CD4-positive, CD25-positive, alpha-beta regulatory T cell (primary cell): ENCODE results near the gene IL27RA. TPM values are rescaled to one million over a fixed set of nuclear protein-coding genes. Genes with fewer than 3 reads are reported as not detected.
A peak's percentile ranks its signal among the peaks of the same experiment; 100 is the strongest.

Experiments used
- ATAC-seq, 2 donors: fragments of 150-1000 bp; cut with Tn5 transposase; one replicate each; pipeline ENCODE4 v1.10.0; 2021; ENCODE audit warnings: low read depth in 2 of 2, moderate number of reproducible peaks in 2 of 2, moderate library complexity in 1 of 2
- DNase-seq, 3 donors: peaks; one replicate each; pipeline versions ENCODE4 v3.0.0 to v3.0.0-alpha.2; 2012 to 2022; ENCODE audit warnings: mixed read lengths in 1 of 3
- H3K27ac ChIP-seq: one replicate; pipeline ENCODE4 v1.7.0; 2013; ENCODE audit warnings: mild to moderate bottlenecking, low read length; ENCODE audit not compliant: insufficient read depth, poor library complexity, severe bottlenecking
- H3K27me3 ChIP-seq: one replicate; pipeline ENCODE4 v1.7.0; 2013; ENCODE audit warnings: low read length; ENCODE audit not compliant: control insufficient read depth, insufficient read depth
- H3K36me3 ChIP-seq: one replicate; pipeline ENCODE4 v1.7.0; 2013; ENCODE audit warnings: mild to moderate bottlenecking, low read length, moderate library complexity; ENCODE audit not compliant: control insufficient read depth, insufficient read depth
- H3K4me1 ChIP-seq: 2 replicates; pipeline ENCODE4 v1.7.0; 2013; ENCODE audit warnings: mild to moderate bottlenecking, low read length; ENCODE audit not compliant: insufficient read depth, control insufficient read depth, poor library complexity, severe bottlenecking
- H3K4me3 ChIP-seq: one replicate; pipeline ENCODE4 v1.7.0; 2013; ENCODE audit warnings: low read depth, mild to moderate bottlenecking, low read length, moderate library complexity
- H3K9me3 ChIP-seq, 2 experiments: 1 replicate in 1 of 2; 2 replicates in 1 of 2; pipeline ENCODE4 v1.7.0; 2013; ENCODE audit warnings: low read length in 2 of 2, mild to moderate bottlenecking in 1 of 2, moderate library complexity in 1 of 2; ENCODE audit not compliant: control insufficient read depth in 2 of 2
- H3K27ac Mint-ChIP-seq, 3 donors: one replicate each; pipeline ENCODE4 v1.8.0; 2020 to 2022; ENCODE audit warnings: mild to moderate bottlenecking in 3 of 3, mixed read lengths in 3 of 3, moderate library complexity in 2 of 3
- H3K27me3 Mint-ChIP-seq: one replicate; pipeline ENCODE4 v1.8.0; 2022; ENCODE audit warnings: mild to moderate bottlenecking, mixed read lengths
- H3K36me3 Mint-ChIP-seq: one replicate; pipeline ENCODE4 v1.8.0; 2020; ENCODE audit warnings: mixed read lengths
- H3K4me1 Mint-ChIP-seq, 4 donors: one replicate each; pipeline ENCODE4 v1.8.0; 2020 to 2022; ENCODE audit warnings: mixed read lengths in 4 of 4, mild to moderate bottlenecking in 1 of 4
- H3K4me3 Mint-ChIP-seq, 4 donors: one replicate each; pipeline ENCODE4 v1.8.0; 2020 to 2022; ENCODE audit warnings: mild to moderate bottlenecking in 4 of 4, mixed read lengths in 4 of 4, moderate library complexity in 3 of 4
- H3K9me3 Mint-ChIP-seq, 7 donors: one replicate each; pipeline ENCODE4 v1.8.0; 2020 to 2022; ENCODE audit warnings: mixed read lengths in 7 of 7, mild to moderate bottlenecking in 3 of 7, moderate library complexity in 2 of 7
- polyA plus RNA-seq, 4 donors: library from polyadenylated mRNA; unstranded; fragments of 300-500 nt; fragmentation: Illumina TruSeq; gene quantifications; one replicate each; pipeline ENCODE4 v1.2.3, GENCODE V29; 2021
- total RNA-seq: library from RNA; stranded (reverse); gene quantifications from one replicate; pipeline ENCODE4 v1.2.3, GENCODE V29; 2022

Gene IL27RA
- total and polyA plus RNA-seq, 5 donors from 2014 or later = 51.9 to 78.4 (median 73.5) TPM

- DNase-seq (no peak), ATAC-seq (no peak)
- H3K4me3 Mint-ChIP-seq = peak overlapping the region in 1 of 4 donors; percentile 29
- Histone ChIP-seq H3K4me3 (no peak overlapping the region), H3K9me3 (no peaks in the 10 kb centered on the region), H3K4me1 (peaks cover 17% of the 10 kb centered on the region), H3K27me3 (peaks cover 11% of the 10 kb centered on the region), H3K27ac (no peak overlapping the region), H3K36me3 (peaks cover 14% of the 10 kb centered on the region)
- H3K9me3 Mint-ChIP-seq = peaks cover 0 to 3% (median 0%) of the 10 kb centered on the region in 7 donors
- H3K4me1 Mint-ChIP-seq = peaks cover 0 to 29% (median 8%) of the 10 kb centered on the region in 4 donors
- no peak overlapping the region for H3K27ac Mint-ChIP-seq
- H3K27me3 Mint-ChIP-seq = peaks cover 45% of the 10 kb centered on the region
- H3K36me3 Mint-ChIP-seq = peaks cover 10% of the 10 kb centered on the region
Observed at GRCh38 chr19:14056741-14057356, 25.3 kb downstream of the IL27RA start.

GRCh38 chr19:14058182-14059092 is 26.9 kb downstream of the IL27RA start:
- Mint-ChIP-seq H3K27ac (peak overlapping the region in 1 of 3 donors; percentile 66), H3K4me3 (peak overlapping the region in 2 of 4 donors; percentile 44 to 62), H3K4me1 (peaks cover 0 to 29% (median 8%) of the 10 kb centered on the region in 4 donors), H3K36me3 (no peaks in the 10 kb centered on the region), H3K9me3 (no peaks in the 10 kb centered on the region), H3K27me3 (peaks cover 45% of the 10 kb centered on the region)
- Histone ChIP-seq H3K27me3 (peaks cover 11% of the 10 kb centered on the region), H3K4me3 (no peak overlapping the region), H3K4me1 (peaks cover 17% of the 10 kb centered on the region), H3K27ac (no peak overlapping the region), H3K9me3 (no peaks in the 10 kb centered on the region), H3K36me3 (no peaks in the 10 kb centered on the region)
- DNase-seq (no peak), ATAC-seq (no peak)

GRCh38 chr19:14059093-14059480 is 27.5 kb downstream of the IL27RA start:
- Histone ChIP-seq H3K4me1 (peaks cover 17% of the 10 kb centered on the region), H3K27ac (no peak overlapping the region), H3K9me3 (no peaks in the 10 kb centered on the region), H3K27me3 (peaks cover 11% of the 10 kb centered on the region), H3K36me3 (no peaks in the 10 kb centered on the region), H3K4me3 (no peak overlapping the region)
- Mint-ChIP-seq H3K4me3 (peak overlapping the region in 2 of 4 donors; percentile 44 to 62), H3K4me1 (peaks cover 0 to 26% (median 6%) of the 10 kb centered on the region in 4 donors), H3K36me3 (no peaks in the 10 kb centered on the region), H3K27me3 (peaks cover 45% of the 10 kb centered on the region), H3K9me3 (no peaks in the 10 kb centered on the region), H3K27ac (no peak overlapping the region)
- ATAC-seq = no peak
- peak in 1 of 3 donors; percentile 35 for DNase-seq

- Mint-ChIP-seq H3K9me3 (no peaks in the 10 kb centered on the region), H3K27me3 (peaks cover 45% of the 10 kb centered on the region), H3K4me1 (peaks cover 0 to 25% (median 6%) of the 10 kb centered on the region in 4 donors), H3K27ac (no peak overlapping the region), H3K36me3 (no peaks in the 10 kb centered on the region), H3K4me3 (peak overlapping the region in 1 of 4 donors; percentile 84)
- no peak for DNase-seq
- H3K9me3 ChIP-seq = no peaks in the 10 kb centered on the region
- H3K27ac ChIP-seq = no peak overlapping the region
- H3K4me1 ChIP-seq = peaks cover 17% of the 10 kb centered on the region
- no peaks in the 10 kb centered on the region for H3K36me3 ChIP-seq
- ATAC-seq = no peak
- H3K27me3 ChIP-seq = peaks cover 11% of the 10 kb centered on the region
- no peak overlapping the region for H3K4me3 ChIP-seq
Observed at GRCh38 chr19:14059652-14060155, 28.1 kb downstream of the IL27RA start.

- peaks cover 42% of the 10 kb centered on the region for H3K27me3 Mint-ChIP-seq
- ATAC-seq (no peak), DNase-seq (no peak)
- peaks cover 0 to 1% (median 0%) of the 10 kb centered on the region in 7 donors for H3K9me3 Mint-ChIP-seq
- Histone ChIP-seq H3K27ac (no peak overlapping the region), H3K4me1 (peaks cover 17% of the 10 kb centered on the region), H3K27me3 (peaks cover 12% of the 10 kb centered on the region), H3K9me3 (no peaks in the 10 kb centered on the region), H3K36me3 (no peaks in the 10 kb centered on the region), H3K4me3 (no peak overlapping the region)
- no peaks in the 10 kb centered on the region for H3K36me3 Mint-ChIP-seq
- H3K4me1 Mint-ChIP-seq = peaks cover 0 to 23% (median 3%) of the 10 kb centered on the region in 4 donors
- no peak overlapping the region for H3K27ac Mint-ChIP-seq
- H3K4me3 Mint-ChIP-seq = no peak overlapping the region
Observed at GRCh38 chr19:14061081-14061749, 29.7 kb downstream of the IL27RA start.

GRCh38 chr19:14061751-14062557 is 30.4 kb downstream of the IL27RA start, which contains the start of gene PALM3:
Gene PALM3 (minus strand): TSS chr19:14062076. CDS start chr19:14061980, 96 bp downstream.
- no peaks in the 10 kb centered on the region for H3K36me3 Mint-ChIP-seq
- peaks cover 39% of the 10 kb centered on the region for H3K27me3 Mint-ChIP-seq
- H3K4me3 Mint-ChIP-seq = no peak within 1 kb of the TSS
- Histone ChIP-seq H3K36me3 (no peaks in the 10 kb centered on the region), H3K4me3 (no peak within 1 kb of the TSS), H3K27ac (no peak within 1 kb of the TSS), H3K9me3 (no peaks in the 10 kb centered on the region), H3K27me3 (peaks cover 14% of the 10 kb centered on the region), H3K4me1 (peaks cover 17% of the 10 kb centered on the region)
- H3K4me1 Mint-ChIP-seq = peaks cover 0 to 21% (median 3%) of the 10 kb centered on the region in 4 donors
- H3K9me3 Mint-ChIP-seq = peaks cover 0 to 1% (median 0%) of the 10 kb centered on the region in 7 donors
- H3K27ac Mint-ChIP-seq = no peak within 1 kb of the TSS
- DNase-seq (no peak), ATAC-seq (no peak)

- no peaks in the 10 kb centered on the region for H3K36me3 Mint-ChIP-seq
- Histone ChIP-seq H3K4me1 (peaks cover 13% of the 10 kb centered on the region), H3K4me3 (no peak overlapping the region), H3K9me3 (no peaks in the 10 kb centered on the region), H3K27me3 (peaks cover 14% of the 10 kb centered on the region), H3K36me3 (no peaks in the 10 kb centered on the region), H3K27ac (no peak overlapping the region)
- H3K4me1 Mint-ChIP-seq = peaks cover 0 to 20% (median 3%) of the 10 kb centered on the region in 4 donors
- no peak overlapping the region for H3K27ac Mint-ChIP-seq
- ATAC-seq (no peak), DNase-seq (no peak)
- H3K27me3 Mint-ChIP-seq = peaks cover 39% of the 10 kb centered on the region
- peaks cover 0 to 1% (median 0%) of the 10 kb centered on the region in 7 donors for H3K9me3 Mint-ChIP-seq
- H3K4me3 Mint-ChIP-seq = no peak overlapping the region
Observed at GRCh38 chr19:14062558-14062855, 30.9 kb downstream of the IL27RA start.
